HG03442 (cell line): ENCODE results near the gene PXN.
A peak's percentile ranks its signal among the peaks of the same experiment; 100 is the strongest.
"Not testable (repeated sequence)": the region's sequence is repeated elsewhere in the genome, so short reads cannot be mapped to it uniquely, and the experiment has no call there.

Experiments
- ATAC-seq: cut with Tn5 transposase; IDR thresholded peaks from one replicate; pipeline ENCODE4 v1.9.1; 2021; ENCODE audit warnings: mild to moderate bottlenecking, moderate library complexity; ENCODE audit not compliant: unreplicated experiment

The PXN gene

DNA sequence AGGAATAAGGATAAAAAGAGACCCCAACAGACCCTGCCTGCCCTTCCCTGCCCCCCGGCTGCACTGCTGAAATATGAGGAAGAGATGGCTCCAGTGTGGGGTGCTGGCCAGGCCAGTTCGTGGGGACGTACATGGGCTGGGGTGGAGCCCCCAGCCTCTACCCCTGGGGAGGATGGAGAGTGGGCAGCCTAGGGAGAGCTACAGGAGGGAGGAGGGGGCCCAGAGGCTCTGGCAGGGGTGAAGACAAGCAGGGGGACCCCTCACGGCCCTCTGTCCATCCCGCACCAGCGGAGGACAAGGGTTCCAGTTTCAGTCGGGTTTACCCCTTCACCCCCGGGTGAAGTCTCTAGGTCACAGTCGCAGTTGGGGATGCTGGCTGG lies 53.6 kb downstream of the PXN start:
- ATAC-seq: no peak

DNA sequence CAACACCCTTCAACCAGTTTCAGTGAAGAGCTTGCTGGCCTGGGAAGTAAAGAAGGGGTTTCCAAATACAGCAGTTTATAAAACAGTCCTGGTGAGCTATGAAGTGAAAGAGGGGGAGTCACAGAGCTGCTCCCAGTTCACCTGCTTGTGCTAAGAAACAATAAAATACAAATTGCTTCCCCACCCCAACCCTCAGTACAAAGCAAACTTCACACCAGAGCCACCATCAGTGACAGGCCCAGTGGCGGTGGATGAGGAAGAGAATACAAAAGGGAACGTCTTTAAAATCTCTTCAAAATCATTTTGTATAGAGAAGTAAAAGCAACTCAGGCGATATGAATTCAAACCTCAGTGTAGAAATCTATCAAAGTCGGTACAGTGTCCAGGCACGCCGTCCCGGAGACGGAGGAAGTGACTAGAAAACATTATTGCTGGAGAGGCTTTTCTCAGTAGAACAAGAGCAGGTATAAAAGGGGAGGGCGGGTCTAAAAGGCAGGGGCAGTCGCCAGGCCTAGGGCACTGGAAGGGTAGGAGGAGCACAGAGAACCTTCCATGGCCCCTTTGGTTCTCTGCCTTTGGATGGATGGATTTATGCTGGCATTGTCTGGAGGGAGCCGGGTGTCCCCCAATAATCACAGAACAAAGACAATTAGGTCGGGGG lies 54.2 kb downstream of the PXN start:
- no peak for ATAC-seq

DNA sequence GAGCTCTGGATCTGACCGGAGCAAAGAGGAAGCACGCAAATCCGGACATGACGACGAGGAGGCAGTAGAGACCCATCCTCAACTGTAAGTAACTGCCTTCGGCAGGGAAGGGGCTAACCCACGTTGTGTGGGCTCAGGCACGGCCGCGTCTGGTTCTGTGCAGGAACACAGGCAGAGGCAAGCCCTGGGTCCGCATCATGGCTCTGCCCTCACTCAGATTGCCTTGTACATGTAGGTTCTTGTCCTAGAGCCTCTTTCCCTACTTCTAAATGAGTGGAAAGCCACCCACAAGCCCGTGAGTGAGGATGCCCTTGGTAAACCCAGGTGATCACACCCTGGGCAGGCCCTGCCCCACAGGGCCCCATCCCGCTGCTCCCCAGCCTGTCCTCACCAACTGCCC lies 55.7 kb downstream of the PXN start:
- ATAC-seq: no peak

DNA sequence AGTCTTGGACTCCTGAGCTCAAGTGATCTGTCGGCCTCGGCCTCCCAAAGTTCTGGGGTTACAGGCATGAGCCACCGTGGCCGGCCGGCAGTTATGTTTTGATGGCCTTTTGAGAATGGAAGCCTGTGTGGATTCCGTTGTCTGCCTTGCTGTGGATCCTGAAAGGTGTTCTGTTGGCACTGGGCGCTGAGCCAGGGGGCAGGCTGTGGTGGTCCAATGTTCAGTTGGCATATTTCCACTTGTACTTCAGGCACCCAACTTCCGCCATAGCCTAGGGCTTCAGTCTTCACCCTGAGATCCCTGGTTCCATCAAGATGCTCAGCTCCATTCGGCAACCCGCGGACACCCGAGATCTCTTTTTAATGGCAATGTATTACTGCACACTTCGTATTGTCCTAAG lies 58.3 kb downstream of the PXN start:
- ATAC-seq: no peak

- not testable (repeated sequence) for ATAC-seq
These were observed 58.7 kb downstream of the PXN start for GRCh38 chr12:120206781-120207180.

- ATAC-seq: no peak
These were observed 59.3 kb downstream of the PXN start for GRCh38 chr12:120206228-120206627.

DNA sequence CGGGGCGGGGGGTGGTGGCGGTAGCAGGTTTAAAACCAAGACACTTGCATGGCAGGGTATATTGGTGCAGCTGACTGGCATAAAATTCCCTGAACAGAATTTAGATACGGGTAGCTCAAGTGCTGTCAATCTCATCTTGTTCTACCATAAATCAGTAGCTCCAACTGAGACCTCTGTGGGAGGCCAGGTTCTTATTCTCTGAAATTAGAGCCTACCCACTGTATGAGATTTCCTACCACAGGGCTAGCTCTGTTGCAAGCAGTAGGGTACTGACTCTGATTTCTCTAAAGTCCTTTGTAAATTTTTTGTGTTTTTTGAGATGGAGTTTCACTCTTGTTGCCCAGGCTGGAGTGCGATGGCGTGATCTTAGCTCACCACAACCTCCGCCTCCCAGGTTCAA lies 61.4 kb downstream of the PXN start:
- no peak for ATAC-seq

- no peak for ATAC-seq
These were observed 65.1 kb downstream of the PXN start for GRCh38 chr12:120200364-120200800.

DNA sequence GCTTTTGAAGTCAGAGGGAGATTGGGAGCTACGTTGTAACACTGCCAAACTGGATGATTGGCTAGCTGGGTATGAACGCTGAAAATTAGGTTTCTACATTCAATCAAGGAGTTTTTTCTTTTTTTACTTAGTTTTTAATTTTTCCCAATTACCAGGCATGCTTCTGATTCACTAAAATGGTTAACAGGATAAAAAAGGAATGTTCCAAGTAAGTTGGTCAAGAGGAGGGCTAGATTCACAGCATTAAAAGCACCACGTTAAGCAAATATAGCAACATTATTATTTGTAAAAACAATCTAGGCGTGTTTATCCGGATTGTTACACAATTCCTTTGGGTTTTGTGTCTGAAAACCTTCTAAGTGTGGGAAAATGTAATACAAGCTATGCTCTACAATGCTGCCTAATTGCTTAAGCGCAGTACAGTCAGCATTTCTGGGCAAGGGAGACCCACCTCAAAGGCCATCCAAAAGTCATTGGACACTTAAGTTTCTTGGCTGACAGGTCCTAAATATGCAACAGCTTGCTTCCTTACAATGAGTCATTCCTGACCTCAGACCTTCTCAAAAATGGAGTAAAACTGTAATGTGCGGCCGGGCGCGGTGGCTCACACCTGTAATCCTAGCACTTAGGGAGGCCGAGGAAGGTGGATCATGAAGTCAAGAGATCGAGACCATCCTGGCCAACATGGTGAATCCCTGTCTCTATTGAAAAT lies 65.8 kb downstream of the PXN start:
- ATAC-seq: no peak

- ATAC-seq: no peak
These were observed 66.5 kb downstream of the PXN start for GRCh38 chr12:120199025-120199424.

DNA sequence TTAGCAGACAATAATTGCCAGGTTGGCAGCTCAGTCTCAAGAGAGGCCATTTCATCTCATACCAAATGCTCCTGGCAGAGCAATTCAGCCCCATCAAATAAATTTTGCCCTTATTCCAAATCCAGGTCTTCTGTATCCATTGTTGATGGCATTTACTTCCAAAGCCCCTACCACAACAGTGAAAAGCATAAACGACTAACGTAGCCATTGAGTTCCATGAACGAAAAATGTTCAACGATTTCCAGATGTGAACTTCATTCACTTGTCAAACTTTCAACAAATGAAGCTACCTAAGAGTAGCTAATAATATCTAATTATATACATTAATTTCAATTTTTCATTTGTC lies 68.0 kb downstream of the PXN start:
- no peak for ATAC-seq

DNA sequence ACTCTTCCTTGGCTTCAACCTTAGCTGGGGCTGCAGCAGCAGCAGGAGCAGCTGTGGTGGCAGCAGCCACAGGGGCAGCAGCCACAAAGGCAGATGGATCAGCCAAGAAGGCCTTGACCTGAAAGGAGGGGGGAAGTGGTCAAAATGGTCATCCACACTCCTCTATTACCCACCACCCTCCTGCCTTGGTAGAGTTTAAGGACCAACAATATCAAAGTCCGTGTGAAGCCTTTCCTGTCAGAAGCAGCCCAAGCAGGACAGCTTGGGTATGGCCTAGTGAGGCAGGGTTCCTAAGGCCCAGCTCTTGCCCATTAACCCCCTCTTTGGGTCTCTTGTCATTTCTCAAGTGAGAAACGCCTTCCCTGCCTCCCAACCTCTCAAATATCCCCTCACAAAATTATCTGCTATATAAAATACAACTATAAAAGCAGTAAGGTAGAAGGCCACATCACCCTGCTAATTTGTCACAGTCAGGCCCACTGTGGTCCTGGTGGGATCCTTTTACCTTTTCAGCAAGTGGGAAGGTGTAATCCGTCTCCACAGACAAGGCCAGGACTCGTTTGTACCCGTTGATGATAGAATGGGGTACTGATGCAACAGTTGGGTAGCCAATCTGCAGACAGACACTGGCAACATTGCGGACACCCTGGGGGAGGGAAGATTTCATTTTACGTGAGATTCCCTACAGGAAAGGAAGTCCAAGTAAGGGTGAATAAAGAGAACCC lies 68.6 kb downstream of the PXN start:
- not testable (repeated sequence) for ATAC-seq

- ATAC-seq: no peak
These were observed 69.2 kb downstream of the PXN start for GRCh38 chr12:120196363-120196762.

DNA sequence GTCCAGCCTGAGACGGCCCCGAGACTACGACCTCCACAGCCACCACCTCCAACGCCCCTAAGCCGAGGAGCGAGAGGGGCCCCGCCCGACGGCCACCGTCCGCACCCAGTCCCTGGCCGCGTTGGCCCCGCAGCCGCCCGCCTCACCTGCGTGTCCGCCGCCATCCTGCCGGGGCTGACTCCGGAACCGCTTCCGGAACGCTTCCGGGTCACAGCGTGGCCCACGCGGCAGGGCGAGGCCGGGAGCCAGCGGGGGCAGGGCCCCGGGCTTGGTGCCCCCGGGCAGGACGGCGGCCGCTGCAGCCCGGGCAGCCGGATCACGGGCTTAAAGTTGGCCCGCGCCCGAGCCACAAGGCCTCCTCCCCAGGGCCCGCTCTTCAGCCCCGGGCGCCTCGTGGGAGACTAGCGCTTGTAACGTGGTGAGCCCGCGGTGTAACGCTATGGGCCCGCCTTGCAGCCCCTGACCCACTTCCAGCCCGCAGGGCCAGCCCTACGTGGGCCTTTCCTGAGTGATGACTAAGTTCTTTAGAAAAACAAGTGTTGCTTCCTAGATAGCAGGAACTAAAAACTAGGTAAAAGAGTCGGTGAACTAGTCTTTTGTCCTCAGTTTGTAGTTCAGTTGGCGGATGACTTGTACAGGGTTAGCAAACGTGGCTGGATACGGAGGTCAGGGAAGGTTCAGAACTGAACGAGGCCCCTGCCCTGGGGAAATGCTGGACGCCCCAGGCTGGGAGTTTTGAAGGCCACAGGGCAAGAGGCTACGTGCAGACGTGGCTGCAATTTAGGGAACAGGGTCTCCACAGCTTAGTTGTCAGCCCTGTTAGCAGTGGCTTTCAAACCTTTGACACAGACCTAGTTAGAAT lies 70.8 kb downstream of the PXN start, which contains the start of gene GCN1:
GCN1 (minus strand) TSS at position 182 of the 862 bp plus-strand sequence; CDS start at position 164, 18 bp downstream.
- ATAC-seq: peak; percentile 76

- no peak for ATAC-seq
These were observed 71.3 kb downstream of the PXN start for GRCh38 chr12:120194226-120194533.

- ATAC-seq: not testable (repeated sequence)
These were observed 72.2 kb downstream of the PXN start for GRCh38 chr12:120193286-120193685.

DNA sequence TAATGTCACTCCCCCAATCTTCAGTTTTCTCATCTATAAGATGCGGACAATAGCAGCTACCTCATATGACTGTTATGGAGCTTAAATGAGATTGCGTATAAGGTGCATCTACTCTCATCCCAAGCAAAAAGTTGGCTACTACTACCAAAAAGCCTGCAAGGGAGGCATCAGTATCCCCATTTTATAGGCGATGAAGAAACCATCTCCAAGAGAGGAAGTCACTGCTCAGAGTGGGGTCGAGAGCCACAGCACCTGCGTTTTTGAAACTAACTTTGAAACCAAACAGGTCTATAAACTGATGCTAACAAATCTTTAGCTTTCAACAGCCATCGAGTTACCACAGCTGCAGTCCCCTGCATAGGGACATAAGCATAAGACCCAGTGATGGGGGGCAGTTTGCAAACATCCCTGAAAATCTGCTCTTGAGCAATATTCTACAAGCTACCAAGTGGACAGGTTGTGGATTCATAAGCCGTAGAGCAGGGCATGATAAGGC lies 74.5 kb downstream of the PXN start:
- ATAC-seq: no peak

DNA sequence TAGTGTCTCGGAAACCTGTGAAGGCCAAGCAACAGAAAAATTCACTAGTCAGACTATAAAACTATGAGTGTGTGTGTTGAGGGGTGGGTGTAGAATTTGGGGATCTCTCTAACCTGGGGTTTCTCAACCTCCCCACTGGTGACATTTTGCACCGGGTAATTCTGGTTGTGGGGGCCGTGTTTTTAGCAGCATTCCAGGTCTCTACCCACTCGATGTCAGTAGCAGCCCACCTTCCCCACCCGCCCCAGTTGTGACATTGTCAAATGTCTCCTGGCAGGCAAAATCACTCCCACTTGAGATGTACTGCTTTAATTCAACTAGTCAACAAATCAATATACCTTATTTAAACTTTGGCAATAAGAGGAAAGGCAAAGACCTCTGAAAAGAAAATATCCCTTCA lies 75.1 kb downstream of the PXN start:
- no peak for ATAC-seq

GRCh38 chr12:120186654-120187053 lies 78.9 kb downstream of the PXN start:
- no peak for ATAC-seq

- no peak for ATAC-seq
These were observed 82.3 kb downstream of the PXN start for GRCh38 chr12:120183211-120183631.
